PC-3 (cell line): ENCODE data around the gene CCL27. TPM values are rescaled to one million over a fixed set of nuclear protein-coding genes. Genes with fewer than 3 reads are reported as not detected.
A peak's percentile ranks its signal among the peaks of the same experiment; 100 is the strongest.

Experiments
- ATAC-seq: fragments of 200-7000 bp; cut with Tn5 transposase; 2 replicates; pipeline ENCODE4 v1.9.1; 2020; ENCODE audit warnings: mild to moderate bottlenecking, moderate library complexity
- BruUV-seq: library from RNA; stranded (reverse); fragments of 400-500 nt; replicated peaks from 2 replicates; lab custom pipeline; 2021; lab: Mats Ljungman, UMichigan
- CTCF ChIA-PET: fragments of 300-600 bp; sonication (Branson Sonifier 250); formaldehyde crosslinking; loops from one replicate; lab custom pipeline; 2022; ENCODE audit warnings: antibody characterized with exemption; lab: Charles Lee
- POLR2A ChIA-PET: fragments of 300-600 bp; sonication (Branson Sonifier 250); formaldehyde crosslinking; loops from one replicate; lab custom pipeline; 2022; ENCODE audit warnings: antibody characterized with exemption; ENCODE audit not compliant: unreplicated experiment; lab: Charles Lee
- DNase-seq: peaks from one replicate; pipeline ENCODE4 v3.0.0-alpha.2; 2015
- H2AFZ ChIP-seq: fragments of 300-600 bp; sonication (generic); 2 replicates; pipeline ENCODE4 v1.6.0; 2016; ENCODE audit warnings: antibody characterized with exemption, low read length
- H3F3A ChIP-seq: fragments of 300-600 bp; sonication (generic); one replicate; pipeline ENCODE4 v1.6.0; 2017; ENCODE audit warnings: antibody characterized with exemption, low read length, control low read depth, mild to moderate bottlenecking; ENCODE audit not compliant: unreplicated experiment
- H3K27ac ChIP-seq: fragments of 300-600 bp; sonication (generic); 2 replicates; pipeline ENCODE4 v1.5.1; 2016; ENCODE audit warnings: mild to moderate bottlenecking, low read length
- H3K27me3 ChIP-seq: fragments of 300-600 bp; sonication (generic); 2 replicates; pipeline ENCODE4 v1.6.1; 2016; ENCODE audit warnings: low read length, mixed read lengths
- H3K36me3 ChIP-seq: fragments of 300-600 bp; sonication (generic); 2 replicates; pipeline ENCODE4 v1.6.1; 2016; ENCODE audit warnings: low read depth, mixed run types, low read length, mixed read lengths
- H3K4me1 ChIP-seq: fragments of 300-600 bp; sonication (generic); 2 replicates; pipeline ENCODE4 v1.5.1; 2016; ENCODE audit warnings: low read length; ENCODE audit not compliant: insufficient read depth
- H3K4me2 ChIP-seq: fragments of 300-600 bp; sonication (generic); 2 replicates; pipeline ENCODE4 v1.6.0; 2016; ENCODE audit warnings: low read length
- H3K4me3 ChIP-seq: fragments of 300-600 bp; sonication (generic); 2 replicates; pipeline ENCODE4 v1.5.1; 2016; ENCODE audit warnings: mild to moderate bottlenecking, low read length, mixed read lengths
- H3K79me2 ChIP-seq: fragments of 300-600 bp; sonication (generic); 2 replicates; pipeline ENCODE4 v1.6.1; 2017; ENCODE audit warnings: low read length, mixed read lengths
- H3K9ac ChIP-seq: fragments of 300-600 bp; sonication (generic); 2 replicates; pipeline ENCODE4 v1.6.0; 2016; ENCODE audit warnings: mild to moderate bottlenecking, low read length
- H3K9me2 ChIP-seq: fragments of 300-600 bp; sonication (generic); replicated peaks from 2 replicates; pipeline ENCODE4 v1.6.1; 2016; ENCODE audit warnings: mixed run types, low read length, mixed read lengths
- H3K9me3 ChIP-seq: fragments of 300-600 bp; sonication (generic); 2 replicates; pipeline ENCODE4 v1.6.1; 2016; ENCODE audit warnings: low read length, mixed read lengths
- H4K20me1 ChIP-seq: fragments of 300-600 bp; sonication (generic); 2 replicates; pipeline ENCODE4 v1.6.1; 2016; ENCODE audit warnings: low read length, mixed read lengths
- EZH2 ChIP-seq: fragments of 300-600 bp; sonication (generic); IDR thresholded peaks from one replicate; pipeline ENCODE4 v1.6.1; 2017; ENCODE audit warnings: antibody characterized with exemption, mild to moderate bottlenecking, low read length; ENCODE audit not compliant: unreplicated experiment
- EZH2phosphoT487 ChIP-seq: fragments of 300-600 bp; sonication (generic); IDR thresholded peaks from 2 replicates; pipeline ENCODE4 v1.6.1; 2018; ENCODE audit warnings: mild to moderate bottlenecking, antibody characterized with exemption, low read length, borderline replicate concordance
- intact Hi-C: fragments of 100-400 bp; cut with micrococcal nuclease; formaldehyde crosslinking; loops from 2 replicates; pipeline ENCODE4 v1.9.0; 2023
- total RNA-seq: library from RNA; depleted of rRNA; stranded (reverse); fragments of >200 nt; gene quantifications from 2 replicates; pipeline ENCODE4 v1.2.3, GENCODE V29; 2014
- TF ChIP-seq, protein P1 (sequence below): fragments of 300-600 bp; sonication (generic); conservative IDR thresholded peaks from 2 replicates; pipeline ENCODE4 v1.5.1; 2017; ENCODE audit warnings: antibody characterized with exemption, low read depth, mild to moderate bottlenecking, low read length

The CCL27 gene
- total RNA-seq, 1 experiment from 2014 or later, result not detected

DNA sequence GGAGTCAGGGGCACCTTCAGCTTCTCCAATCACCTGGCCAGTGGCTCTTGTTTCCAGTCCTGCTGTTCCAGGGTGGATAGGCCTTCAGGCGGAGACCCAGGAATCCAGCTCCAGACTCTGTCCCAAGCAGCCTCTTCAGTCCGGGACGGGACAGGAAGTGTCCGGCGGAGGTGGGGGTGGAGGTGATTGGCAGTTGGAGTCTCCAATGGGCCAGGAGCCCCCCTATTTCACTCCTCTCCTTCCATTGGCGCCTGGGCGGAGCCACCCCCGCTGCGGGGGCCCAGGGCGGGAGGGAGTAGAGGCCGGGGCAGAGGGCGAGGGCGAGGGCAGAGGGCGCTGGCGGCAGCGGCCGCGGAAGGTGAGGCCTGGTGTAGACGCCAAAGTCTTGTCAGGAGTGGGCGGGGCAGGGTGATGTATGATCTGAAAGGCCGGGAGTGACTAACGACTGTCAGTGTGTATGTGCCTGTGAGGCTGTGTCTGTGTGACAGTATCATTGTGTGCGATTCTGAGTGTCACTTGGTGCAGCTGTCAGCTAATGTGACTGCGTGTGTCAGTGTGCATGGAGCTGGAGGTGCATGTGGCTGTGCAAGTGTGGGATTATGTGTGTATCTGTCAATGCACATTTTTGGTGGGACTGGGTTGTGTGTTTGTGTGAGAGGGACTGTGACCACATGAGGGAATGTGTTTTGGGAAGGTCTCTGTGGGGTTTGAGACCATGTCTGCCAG, 10.4 kb downstream of the CCL27 start, which contains the start of gene IL11RA:
Gene IL11RA, plus strand, starts transcription at position 310 of the 726 bp plus-strand sequence. CDS start 3,033 bp downstream, outside the sequence.
- ChIA-PET POLR2A (interaction anchor here (1.0 kb wide), 1 partner anchor 13 kb away, joined by 5 read pairs; no protein-coding TSS in a partner anchor), CTCF (no interaction called here)
- Histone ChIP-seq H3K4me2 (peak within 1 kb of the TSS; percentile 89), H3K4me3 (peak within 1 kb of the TSS; percentile 61), H3K27me3 (no peaks in the 10 kb centered on the region), H3K79me2 (peaks cover 7% of the 10 kb centered on the region; the same call in 1 of the 2 replicates), H3K9ac (peak within 1 kb of the TSS; percentile 18; the same call in 1 of the 2 replicates), H2AFZ (peak within 1 kb of the TSS; percentile 78), H3K27ac (peak within 1 kb of the TSS; percentile 29; the same call in 1 of the 2 replicates), H3K9me3 (no peaks in the 10 kb centered on the region), H3K9me2 (no peaks in the 10 kb centered on the region), H4K20me1 (no peaks in the 10 kb centered on the region), H3K36me3 (no peaks in the 10 kb centered on the region), H3K4me1 (peaks cover 22% of the 10 kb centered on the region; the same call in 1 of the 2 replicates), H3F3A (no peaks in the 10 kb centered on the region)
- TF ChIP-seq EZH2phosphoT487 (no peak), EZH2 (no peak)
- TF ChIP-seq, protein P1, sequence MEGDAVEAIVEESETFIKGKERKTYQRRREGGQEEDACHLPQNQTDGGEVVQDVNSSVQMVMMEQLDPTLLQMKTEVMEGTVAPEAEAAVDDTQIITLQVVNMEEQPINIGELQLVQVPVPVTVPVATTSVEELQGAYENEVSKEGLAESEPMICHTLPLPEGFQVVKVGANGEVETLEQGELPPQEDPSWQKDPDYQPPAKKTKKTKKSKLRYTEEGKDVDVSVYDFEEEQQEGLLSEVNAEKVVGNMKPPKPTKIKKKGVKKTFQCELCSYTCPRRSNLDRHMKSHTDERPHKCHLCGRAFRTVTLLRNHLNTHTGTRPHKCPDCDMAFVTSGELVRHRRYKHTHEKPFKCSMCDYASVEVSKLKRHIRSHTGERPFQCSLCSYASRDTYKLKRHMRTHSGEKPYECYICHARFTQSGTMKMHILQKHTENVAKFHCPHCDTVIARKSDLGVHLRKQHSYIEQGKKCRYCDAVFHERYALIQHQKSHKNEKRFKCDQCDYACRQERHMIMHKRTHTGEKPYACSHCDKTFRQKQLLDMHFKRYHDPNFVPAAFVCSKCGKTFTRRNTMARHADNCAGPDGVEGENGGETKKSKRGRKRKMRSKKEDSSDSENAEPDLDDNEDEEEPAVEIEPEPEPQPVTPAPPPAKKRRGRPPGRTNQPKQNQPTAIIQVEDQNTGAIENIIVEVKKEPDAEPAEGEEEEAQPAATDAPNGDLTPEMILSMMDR, result no peak
- BruUV-seq, result no TSS peak
- peak; percentile 92 for ATAC-seq
- peak; percentile 68 for DNase-seq
- intact Hi-C loops, result no loop called here

DNA sequence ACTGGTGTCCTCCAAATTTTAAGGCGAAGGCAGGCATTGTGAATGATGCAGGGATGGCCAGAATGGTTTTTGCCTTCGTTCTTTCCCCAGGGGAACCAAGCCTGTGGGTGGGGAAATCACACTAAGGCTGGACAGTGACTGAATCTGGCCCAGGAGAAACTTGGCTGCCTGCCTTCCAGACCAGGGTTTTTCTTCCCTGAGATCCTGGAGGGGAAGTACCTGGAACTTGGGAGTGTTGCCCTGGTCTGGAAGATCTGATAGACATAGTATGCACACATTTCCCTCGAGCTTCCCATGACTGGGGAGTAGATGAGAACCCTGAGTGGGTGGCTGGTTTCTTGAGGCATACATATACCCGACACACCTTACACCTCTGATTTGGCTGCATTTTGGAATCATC, 11.1 kb downstream of the CCL27 start:
- POLR2A ChIA-PET, result interaction anchor here (1.0 kb wide), 1 partner anchor 14 kb away, joined by 5 read pairs; no protein-coding TSS in a partner anchor
- peak overlapping the region; percentile 61; the same call in 1 of the 2 replicates for H3K4me3 ChIP-seq

More for the DNA sequence above, 11.1 kb downstream of the CCL27 start:
- Histone ChIP-seq H3K27me3 (no peaks in the 10 kb centered on the region), H3K9me2 (no peaks in the 10 kb centered on the region), H3K27ac (peak overlapping the region; percentile 29; the same call in 1 of the 2 replicates), H3K9me3 (no peaks in the 10 kb centered on the region), H3K9ac (peak overlapping the region; percentile 18; the same call in 1 of the 2 replicates), H3F3A (no peaks in the 10 kb centered on the region), H2AFZ (peak overlapping the region; percentile 78), H3K36me3 (no peaks in the 10 kb centered on the region), H4K20me1 (no peaks in the 10 kb centered on the region), H3K4me2 (peak overlapping the region; percentile 89), H3K4me1 (peaks cover 23% of the 10 kb centered on the region; the same call in 1 of the 2 replicates), H3K79me2 (peaks cover 10% of the 10 kb centered on the region; the same call in 1 of the 2 replicates)
- no peak for TF ChIP-seq EZH2phosphoT487
- TF ChIP-seq EZH2, result no peak
- TF ChIP-seq, protein P1, result no peak
- CTCF ChIA-PET, result no interaction called here
- intact Hi-C loops, result no loop called here
- ATAC-seq (no peak), DNase-seq (no peak)
- BruUV-seq, result TSS peak; percentile 97
